IPS-NIHi11 (cell line): ENCODE measurements around the gene COA4.
"Not testable (repeated sequence)": the region's sequence is repeated elsewhere in the genome, so short reads cannot be mapped to it uniquely, and the experiment has no call there.

ENCODE experiments used
- DNase-seq: peaks from one replicate; pipeline ENCODE4 v3.0.0; 2012; ENCODE audit warnings: mixed read lengths, low spot score

COA4 gene

GRCh38 chr11:73876424-73877310, at the start of gene COA4, which contains the start of gene PAAF1:
Gene COA4 (minus strand): TSS chr11:73876846. CDS start chr11:73873378, 3,468 bp downstream.
Gene PAAF1 (plus strand): TSS chr11:73876999. CDS start chr11:73877022, 23 bp downstream.
- DNase-seq, result peak; percentile 96

- DNase-seq, result no peak
These were observed 44.5 kb upstream of the COA4 start for GRCh38 chr11:73921180-73921579.

GRCh38 chr11:73916435-73916834, 39.8 kb upstream of the COA4 start:
- no peak for DNase-seq

GRCh38 chr11:73914284-73914683, 37.6 kb upstream of the COA4 start:
- DNase-seq, result no peak

- no peak for DNase-seq
These were observed 36.8 kb upstream of the COA4 start for GRCh38 chr11:73913472-73913871.

DNA sequence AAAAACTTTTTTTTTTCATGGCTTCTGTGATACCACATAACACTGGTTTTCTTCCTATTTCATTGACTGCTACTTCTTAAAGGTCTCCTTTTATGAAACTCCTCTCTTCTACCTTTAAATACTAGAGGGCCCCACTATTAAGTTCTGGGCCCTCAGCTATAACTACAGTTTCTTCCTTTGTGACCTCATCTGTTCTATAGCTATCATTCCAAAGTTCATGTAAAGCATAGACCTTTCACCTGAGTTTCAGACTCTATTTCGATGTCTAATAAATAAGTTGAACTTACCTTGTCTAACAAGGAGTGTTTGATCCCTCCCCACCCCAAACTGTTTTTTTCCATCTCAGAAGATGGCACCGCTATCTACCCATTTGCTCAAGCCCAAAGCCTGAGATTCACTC, 35.4 kb upstream of the COA4 start:
- DNase-seq, result no peak

DNA sequence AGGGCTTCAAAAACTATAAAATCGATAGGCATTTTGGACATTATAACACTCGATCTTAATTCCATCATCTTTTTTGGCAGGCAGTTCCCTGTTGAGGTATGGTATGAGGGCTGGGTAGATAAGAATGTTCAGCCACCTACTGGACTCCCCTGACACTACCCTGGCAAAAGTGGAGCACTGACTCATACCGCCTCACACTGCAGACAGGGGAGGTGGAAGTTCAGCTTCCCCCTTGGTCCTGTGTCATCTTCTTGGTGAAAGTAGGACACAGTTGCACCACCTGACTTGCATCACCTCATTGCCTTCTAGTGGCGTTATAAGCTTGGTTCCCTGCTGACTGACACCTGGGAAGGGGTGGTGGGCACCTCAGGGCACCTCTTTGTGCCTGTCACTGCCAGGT, 30.5 kb upstream of the COA4 start:
- DNase-seq, result peak; percentile 19

DNA sequence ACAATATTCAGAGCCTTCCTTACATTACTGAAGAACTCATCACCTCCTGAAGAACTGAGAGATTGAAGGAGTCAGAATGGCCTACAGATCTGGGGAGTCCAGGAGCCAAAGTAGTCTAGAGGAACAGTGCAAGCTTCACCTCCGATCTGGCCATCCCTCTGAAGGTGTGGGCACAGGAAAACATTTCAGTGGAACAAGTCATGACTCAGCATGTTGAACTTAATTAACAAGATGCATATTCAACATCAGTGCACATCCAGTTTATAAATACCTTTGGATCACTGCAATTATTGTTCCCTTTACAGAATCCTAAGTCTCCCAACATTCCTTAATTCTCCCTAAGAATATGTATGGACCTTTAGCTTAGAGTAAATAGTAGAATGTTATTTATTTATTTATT, 25.7 kb upstream of the COA4 start:
- no peak for DNase-seq

DNA sequence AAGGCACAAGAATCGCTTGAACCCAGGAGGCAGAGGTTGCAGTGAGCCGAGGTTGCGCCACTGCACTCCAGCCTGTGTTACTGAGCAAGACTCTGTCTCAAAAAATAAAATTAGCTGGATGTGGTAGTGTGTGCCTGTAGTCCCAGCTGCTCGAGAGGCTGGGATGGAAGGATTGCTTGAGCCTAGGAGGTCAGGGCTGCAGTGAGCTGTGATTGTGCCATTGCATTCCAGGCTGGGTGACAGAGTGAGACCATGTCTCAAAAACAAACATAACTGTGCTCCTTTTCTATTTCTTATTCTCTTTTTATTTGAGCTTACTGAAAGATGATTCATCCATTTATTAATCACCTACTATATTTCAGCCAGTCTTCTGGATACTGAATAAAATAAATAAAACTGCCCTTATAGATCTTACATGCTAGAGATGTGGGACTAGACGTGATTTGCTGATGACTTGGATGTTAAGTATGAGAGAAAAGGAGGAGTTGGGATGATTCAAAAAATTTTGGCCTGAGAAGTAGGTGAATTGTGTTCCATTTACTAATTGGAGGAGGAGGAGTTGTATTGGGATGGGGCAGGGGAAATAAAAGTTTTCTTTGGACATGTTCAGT, 18.2 kb upstream of the COA4 start:
- DNase-seq, result no peak

DNA sequence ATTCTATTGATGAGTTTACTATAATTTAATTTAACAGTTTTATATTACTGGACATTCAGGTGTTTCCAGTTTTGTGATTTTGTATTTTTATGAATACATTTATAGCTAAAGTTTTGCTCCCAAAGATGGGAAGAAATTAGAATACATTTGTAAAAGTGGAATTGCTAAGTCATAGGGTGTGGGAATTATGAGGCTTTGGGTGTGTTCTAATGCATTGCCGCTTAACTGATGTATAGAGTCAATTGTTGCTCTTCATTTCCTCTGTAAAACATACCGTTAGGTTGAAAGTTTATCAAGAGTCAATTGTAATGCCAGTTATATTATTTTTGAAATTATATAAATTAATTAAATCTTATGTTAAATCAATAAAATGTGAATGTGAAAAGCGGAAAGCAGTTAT, 16.4 kb upstream of the COA4 start:
- no peak for DNase-seq

- DNase-seq, result no peak
These were observed 12.9 kb upstream of the COA4 start for GRCh38 chr11:73889536-73889935.

DNA sequence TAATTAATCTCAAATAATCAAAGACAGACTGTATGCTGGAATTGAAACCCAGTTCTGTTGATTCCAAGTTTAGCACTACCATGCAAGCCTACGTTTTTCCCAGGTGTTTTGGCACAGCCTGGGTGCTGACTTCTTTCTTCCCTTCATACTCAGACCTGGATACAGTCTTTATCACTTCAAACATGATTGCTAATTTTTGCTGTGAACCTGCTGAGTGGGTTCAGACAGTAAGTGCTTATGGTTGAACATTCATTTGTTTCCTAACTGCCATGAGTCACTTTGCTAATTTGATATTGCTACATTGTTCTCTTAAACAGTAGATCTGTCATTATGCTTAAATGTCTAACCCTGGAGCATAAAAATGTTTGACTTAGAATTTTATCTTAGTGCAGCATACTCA, 12.4 kb upstream of the COA4 start:
- DNase-seq, result no peak

DNA sequence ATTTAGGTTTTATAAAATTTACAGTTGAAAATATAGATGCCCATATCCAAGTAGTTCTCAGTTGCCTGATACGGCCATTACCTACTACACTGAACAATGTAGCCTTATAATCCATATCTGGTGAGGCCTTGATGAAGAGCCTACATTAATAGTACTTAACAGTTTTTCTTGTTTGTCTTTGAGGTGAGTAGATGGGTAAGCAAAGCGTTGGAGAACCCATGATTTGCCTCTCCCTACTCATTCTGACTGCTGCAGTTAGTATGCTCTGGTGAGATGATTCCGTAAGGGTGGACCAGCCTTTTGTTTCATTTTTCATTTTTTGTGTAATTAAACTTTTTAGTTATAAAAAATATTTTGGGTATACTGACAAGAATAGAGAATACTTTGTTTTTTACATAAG, 11.6 kb upstream of the COA4 start:
- DNase-seq, result no peak

- DNase-seq, result no peak
These were observed 7.2 kb upstream of the COA4 start for GRCh38 chr11:73883856-73884255.

DNA sequence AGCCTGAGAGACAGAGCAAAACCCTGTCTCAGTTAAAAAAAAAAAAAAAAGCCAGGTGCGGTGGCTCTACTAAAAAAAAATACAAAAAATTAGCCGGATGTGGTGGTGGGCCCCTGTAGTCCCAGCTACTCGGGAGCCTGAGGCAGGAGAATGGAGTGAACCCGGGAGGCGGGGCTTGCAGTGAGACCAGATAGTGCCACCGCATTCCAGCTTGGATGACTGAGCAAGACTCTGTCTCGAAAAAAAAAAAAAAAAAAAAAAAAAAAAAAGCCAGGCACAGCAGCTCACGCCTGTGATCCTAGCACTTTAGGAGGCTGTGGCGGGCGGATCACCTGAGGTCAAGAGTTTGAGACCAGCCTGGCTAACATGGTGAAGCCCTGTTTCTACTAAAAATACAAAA, 3.8 kb upstream of the COA4 start:
- not testable (repeated sequence) for DNase-seq

DNA sequence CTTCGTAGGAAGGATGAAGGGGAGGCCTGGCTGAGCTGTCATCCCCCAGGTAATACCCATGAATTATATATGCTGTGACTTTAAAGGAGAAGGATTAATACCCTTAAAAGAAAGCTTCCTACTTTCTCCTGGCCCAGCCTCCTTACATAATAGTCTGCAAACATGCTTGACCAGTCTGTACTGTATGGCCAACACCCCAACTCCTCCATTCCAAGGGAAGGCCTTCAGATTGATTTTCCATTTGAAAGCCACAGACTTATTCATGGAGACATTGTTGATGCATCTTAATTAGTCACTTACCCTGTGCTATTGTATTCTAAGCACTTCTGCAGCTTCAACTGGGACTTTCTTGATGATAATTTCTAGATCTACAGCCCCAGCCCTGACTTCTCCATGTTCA, 2.1 kb upstream of the COA4 start:
- no peak for DNase-seq

GRCh38 chr11:73875840-73876239, 806 bp downstream of the COA4 start:
- no peak for DNase-seq

GRCh38 chr11:73875380-73875779, 1.3 kb downstream of the COA4 start:
- no peak for DNase-seq

DNA sequence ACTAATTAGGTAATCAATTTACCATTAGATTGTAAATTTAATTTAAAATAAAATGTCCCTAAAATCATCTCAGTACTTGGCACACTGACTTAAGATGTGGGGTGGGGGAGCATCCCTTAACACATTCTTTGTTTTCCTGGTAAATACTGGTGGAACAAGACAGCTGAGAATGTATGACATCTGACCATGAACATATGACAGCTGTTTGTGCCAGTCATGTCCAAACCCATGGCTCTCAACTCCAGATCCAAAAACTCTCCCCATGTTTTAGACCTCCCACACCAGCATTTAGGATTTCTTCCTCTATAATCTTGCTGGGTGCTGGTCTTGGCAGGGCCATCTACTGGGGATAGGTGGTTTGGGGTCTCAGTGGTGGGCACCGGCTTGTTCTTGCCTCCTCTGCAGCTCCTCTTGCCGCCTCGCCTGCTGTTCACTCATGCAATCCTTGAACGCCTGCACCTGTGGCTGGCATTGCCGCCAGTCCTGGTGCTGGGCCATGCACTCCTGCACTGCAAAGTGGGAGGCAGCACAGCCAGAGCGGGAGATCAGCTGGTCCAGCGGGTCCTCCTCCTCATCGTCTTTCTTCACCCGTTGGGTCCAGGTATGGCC, 3.8 kb downstream of the COA4 start:
- no peak for DNase-seq

GRCh38 chr11:73870261-73870660, 6.4 kb downstream of the COA4 start:
- DNase-seq, result no peak

DNA sequence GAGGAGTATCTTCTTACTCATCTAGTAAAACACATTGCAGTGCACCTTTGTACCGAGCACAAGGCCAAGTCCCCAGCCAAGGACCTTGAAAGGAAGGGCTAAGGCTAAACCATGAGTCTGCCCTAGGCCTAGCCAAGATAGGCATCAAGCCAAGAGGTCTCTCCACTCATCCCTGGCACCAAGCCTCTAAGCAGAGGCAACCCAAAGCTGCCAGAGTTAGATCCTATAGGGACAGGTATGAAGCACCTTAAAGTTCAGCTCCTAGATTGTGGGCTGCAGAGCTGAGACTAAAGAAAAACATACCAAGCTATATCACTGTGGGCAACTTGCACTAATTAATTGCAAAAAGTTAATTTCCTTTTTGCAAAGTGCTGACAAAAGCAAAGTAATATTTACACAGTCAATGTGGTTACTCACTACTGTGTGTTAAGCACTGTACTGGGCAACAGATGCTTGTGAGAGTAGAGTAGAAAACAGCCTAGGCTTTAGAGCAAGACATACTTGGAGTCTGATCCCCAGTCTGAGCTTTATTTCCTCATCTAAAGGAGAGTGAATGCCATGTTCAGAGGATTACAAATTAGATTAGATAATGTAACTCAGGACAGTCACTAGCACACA, 7.2 kb downstream of the COA4 start:
- no peak for DNase-seq

GRCh38 chr11:73866586-73866996, 10.1 kb downstream of the COA4 start:
- no peak for DNase-seq
